AG10803 (cell line): ENCODE data around the gene PDP2.

Source experiments
- DNase-seq: peaks from one replicate; pipeline ENCODE4 v3.0.0; 2010; ENCODE audit warnings: low read depth
- H3K4me3 ChIP-seq: 2 replicates; pipeline ENCODE4 v1.5.1; 2011; ENCODE audit warnings: mild to moderate bottlenecking, low read length, control low read depth
- TF ChIP-seq, protein P1 (sequence below): conservative IDR thresholded peaks from 2 replicates; pipeline ENCODE4 v1.5.1; 2011; ENCODE audit warnings: mild to moderate bottlenecking, low read length, control low read depth, inconsistent platforms

PDP2 gene

DNA sequence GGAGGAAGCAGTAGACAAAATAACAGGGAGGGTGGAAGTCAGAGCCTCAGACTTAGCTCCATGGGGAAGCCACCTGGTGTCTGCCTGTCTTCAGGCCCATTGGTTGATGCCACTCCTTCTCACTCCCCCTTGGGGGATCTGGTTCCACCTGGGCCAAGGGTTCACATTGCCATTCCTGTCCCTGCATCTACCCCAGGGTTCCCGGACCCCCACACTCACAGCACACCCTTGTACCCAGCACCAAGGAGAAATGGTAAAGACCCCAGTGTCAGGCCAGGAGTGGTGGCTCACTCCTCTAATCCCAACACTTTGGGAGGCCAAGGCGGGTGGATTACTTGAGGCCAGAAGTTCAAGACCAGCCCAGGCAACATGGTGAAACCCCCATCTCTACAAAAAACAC lies 37.1 kb upstream of the PDP2 start:
- DNase-seq: no peak
- TF ChIP-seq, protein P1, sequence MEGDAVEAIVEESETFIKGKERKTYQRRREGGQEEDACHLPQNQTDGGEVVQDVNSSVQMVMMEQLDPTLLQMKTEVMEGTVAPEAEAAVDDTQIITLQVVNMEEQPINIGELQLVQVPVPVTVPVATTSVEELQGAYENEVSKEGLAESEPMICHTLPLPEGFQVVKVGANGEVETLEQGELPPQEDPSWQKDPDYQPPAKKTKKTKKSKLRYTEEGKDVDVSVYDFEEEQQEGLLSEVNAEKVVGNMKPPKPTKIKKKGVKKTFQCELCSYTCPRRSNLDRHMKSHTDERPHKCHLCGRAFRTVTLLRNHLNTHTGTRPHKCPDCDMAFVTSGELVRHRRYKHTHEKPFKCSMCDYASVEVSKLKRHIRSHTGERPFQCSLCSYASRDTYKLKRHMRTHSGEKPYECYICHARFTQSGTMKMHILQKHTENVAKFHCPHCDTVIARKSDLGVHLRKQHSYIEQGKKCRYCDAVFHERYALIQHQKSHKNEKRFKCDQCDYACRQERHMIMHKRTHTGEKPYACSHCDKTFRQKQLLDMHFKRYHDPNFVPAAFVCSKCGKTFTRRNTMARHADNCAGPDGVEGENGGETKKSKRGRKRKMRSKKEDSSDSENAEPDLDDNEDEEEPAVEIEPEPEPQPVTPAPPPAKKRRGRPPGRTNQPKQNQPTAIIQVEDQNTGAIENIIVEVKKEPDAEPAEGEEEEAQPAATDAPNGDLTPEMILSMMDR: no peak
- H3K4me3 ChIP-seq: no peak overlapping the region

DNA sequence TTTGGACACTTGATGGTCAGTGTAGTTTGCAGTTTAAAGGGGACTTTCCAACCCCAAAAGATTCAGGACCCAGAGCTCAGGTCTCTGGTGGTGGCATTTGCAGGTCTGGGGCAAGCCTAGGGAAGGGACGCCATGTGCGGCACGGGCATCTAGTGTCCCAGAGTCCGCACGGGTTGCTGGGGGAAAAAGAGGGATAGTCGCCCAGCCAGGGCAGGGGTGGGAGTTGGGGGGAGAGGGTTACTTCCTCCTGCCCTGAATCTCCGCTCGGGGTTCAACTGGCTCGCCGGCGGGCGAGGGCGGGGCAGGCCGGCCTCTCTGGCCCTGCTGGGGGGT lies 36.3 kb upstream of the PDP2 start:
- no peak overlapping the region for H3K4me3 ChIP-seq
- TF ChIP-seq, protein P1: no peak
- DNase-seq: no peak

DNA sequence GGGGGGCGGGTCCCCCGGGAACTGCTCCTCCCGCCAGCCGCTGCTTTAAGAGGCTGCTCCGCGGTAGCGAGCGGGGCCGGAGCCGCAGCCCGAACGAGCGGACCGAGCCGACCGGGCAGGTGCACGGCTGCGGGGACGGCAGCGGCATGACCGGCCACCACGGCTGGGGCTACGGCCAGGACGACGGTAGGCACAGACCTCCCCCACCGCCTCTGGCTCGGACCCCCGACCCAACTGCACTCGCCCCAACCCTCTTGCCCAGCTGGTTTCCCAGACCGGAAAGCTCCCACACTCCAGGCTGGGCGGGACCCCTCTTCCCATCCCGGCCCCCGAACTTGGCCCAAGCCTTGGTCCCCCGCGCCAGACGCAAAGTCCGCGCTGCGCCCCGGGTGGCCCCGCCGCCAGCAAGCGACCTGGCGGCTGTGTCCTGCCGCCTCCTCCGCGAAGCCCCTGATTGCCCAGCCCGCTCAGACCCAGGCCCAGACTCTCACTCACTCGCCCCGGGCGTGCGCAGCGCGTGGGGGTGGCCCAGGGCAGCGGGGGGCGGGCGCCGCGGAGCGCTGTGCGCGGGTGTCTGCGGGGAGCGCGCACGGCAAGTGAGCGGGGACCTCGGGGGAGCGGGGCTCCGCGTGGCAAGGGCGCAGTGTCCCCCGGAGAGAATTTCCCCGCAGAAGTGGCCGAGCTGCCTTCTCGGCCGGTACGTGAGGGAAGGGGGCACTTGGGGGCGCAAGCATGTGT lies 35.8 kb upstream of the PDP2 start, which contains the start of gene CA7:
TSS of gene CA7 (plus strand) at position 73 of the 738 bp plus-strand sequence. CDS start at position 147, 74 bp downstream.
- DNase-seq: no peak
- peak within 1 kb of the TSS; percentile 30 for H3K4me3 ChIP-seq
- TF ChIP-seq, protein P1: no peak

DNA sequence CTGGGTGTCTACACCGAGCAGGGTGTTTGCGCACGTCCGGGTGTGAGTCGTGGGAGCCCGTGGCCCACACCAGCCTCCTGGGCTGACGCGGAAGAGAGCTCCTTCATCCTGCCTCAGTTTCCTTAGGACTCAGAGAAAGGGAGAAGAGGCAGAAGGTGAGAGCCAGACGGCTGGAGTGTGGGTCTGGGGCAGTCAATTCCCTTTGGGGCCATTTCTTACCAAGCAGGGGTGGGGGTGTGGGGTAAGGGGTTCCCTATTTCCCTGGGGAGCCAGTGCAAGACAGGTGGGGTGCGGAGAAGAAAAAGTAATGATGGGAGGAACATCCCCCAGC lies 35.3 kb upstream of the PDP2 start:
- TF ChIP-seq, protein P1: no peak
- peak overlapping the region; percentile 20; the same call in 1 of the 2 replicates for H3K4me3 ChIP-seq

DNA sequence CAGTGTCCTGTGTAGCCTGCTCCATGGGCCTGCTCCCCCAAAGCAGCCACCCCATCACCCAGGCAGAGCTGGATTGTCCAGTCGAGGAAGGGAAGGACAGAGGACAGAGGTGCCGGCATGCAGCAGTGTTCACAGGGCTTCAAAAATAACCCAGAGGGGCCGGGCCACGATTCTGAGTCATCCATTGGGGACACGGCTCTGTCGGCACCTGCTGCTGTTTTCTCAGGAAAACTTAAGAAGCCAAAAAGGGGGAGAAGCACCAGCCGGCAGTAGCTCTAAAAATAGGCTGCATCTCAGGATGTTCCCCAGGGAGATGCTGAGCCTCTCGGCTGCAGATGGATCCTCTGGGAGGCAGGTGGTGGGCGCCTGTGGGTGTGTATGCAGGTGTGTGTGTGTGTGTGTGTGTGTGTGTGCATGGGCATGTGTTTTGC lies 34.5 kb upstream of the PDP2 start:
- TF ChIP-seq, protein P1: no peak
- H3K4me3 ChIP-seq: no peak overlapping the region
- DNase-seq: no peak

More for the DNA sequence above, 35.3 kb upstream of the PDP2 start:
- no peak for DNase-seq

DNA sequence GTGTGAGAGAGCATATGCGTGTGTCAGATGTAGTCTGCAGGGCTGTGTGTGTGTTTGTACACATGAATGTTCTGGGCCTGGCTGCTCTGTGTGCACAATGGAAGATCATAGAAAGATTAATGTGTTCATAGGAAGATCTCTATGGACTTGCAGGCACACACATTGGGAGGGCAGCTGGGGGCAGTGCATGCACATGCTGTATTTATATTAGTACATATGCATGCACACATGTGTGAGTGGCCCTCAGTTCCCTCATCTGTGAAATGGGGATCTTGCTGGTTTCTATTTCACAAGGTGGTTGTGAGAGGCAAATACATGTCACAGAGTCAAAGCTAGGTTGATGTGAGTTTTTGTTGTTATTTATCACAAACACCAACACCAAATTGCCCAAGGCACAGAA lies 34.0 kb upstream of the PDP2 start:
- no peak for DNase-seq
- no peak overlapping the region for H3K4me3 ChIP-seq
- TF ChIP-seq, protein P1: no peak

DNA sequence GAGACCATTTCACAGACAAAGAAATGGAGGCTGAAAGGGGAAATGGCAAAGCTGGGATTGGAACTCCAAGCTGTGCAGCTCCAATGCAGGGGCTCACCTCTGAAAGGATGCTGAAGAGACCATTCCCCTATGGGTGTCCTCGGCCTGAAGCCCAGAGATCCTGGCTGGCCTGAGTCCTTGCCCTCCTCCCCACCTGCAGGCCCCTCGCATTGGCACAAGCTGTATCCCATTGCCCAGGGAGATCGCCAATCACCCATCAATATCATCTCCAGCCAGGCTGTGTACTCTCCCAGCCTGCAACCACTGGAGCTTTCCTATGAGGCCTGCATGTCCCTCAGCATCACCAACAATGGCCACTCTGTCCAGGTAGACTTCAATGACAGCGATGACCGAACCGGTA lies 33.5 kb upstream of the PDP2 start:
- H3K4me3 ChIP-seq: no peak overlapping the region
- no peak for DNase-seq
- TF ChIP-seq, protein P1: no peak
